WTC11 (cell line): ENCODE results near the gene TUB. TPM values are rescaled to one million over a fixed set of nuclear protein-coding genes. Genes with fewer than 3 reads are reported as not detected.

Experiments used
- ATAC-seq: fragments of 200-7000 bp; cut with Tn5 transposase; 2 replicates; pipeline ENCODE4 v1.10.0; 2021; ENCODE audit warnings: mild to moderate bottlenecking, moderate library complexity
- CTCF ChIA-PET: fragments of 300-600 bp; sonication (Branson Sonifier 250); formaldehyde crosslinking; loops from one replicate; lab custom pipeline; 2021; ENCODE audit warnings: antibody characterized with exemption; lab: Charles Lee
- POLR2A ChIA-PET: fragments of 350-600 bp; sonication (Branson Sonifier 250); formaldehyde crosslinking; loops from one replicate; lab custom pipeline; 2021; ENCODE audit warnings: antibody characterized with exemption; lab: Charles Lee
- DNase-seq: peaks from one replicate; pipeline ENCODE4 v3.0.0; 2021; ENCODE audit warnings: low spot score
- H3K27ac Mint-ChIP-seq: 2 replicates; pipeline ENCODE4 v1.8.0; 2021; ENCODE audit warnings: mixed read lengths
- H3K27me3 Mint-ChIP-seq: 2 replicates; pipeline ENCODE4 v1.8.0; 2021; ENCODE audit warnings: low read depth, mild to moderate bottlenecking, moderate library complexity, mixed read lengths
- H3K36me3 Mint-ChIP-seq: 2 replicates; pipeline ENCODE4 v1.8.0; 2021; ENCODE audit warnings: mixed read lengths
- H3K4me1 Mint-ChIP-seq: 2 replicates; pipeline ENCODE4 v1.8.0; 2022; ENCODE audit warnings: mixed read lengths
- H3K4me3 Mint-ChIP-seq: 2 replicates; pipeline ENCODE4 v1.8.0; 2021; ENCODE audit warnings: mild to moderate bottlenecking, moderate library complexity, mixed read lengths
- H3K9me3 Mint-ChIP-seq: 2 replicates; pipeline ENCODE4 v1.8.0; 2021; ENCODE audit warnings: mixed read lengths
- AR ChIP-seq: fragments of 250-450 bp; sonication (Bioruptor Pico); IDR thresholded peaks from 2 replicates; pipeline ENCODE4 v1.9.0; 2021; ENCODE audit warnings: mild to moderate bottlenecking
- ARID4B ChIP-seq: sonication (generic); formaldehyde crosslinking; IDR thresholded peaks from 2 replicates; pipeline ENCODE4 v1.8.0; 2023; ENCODE audit warnings: missing genetic modification reagents, mild to moderate bottlenecking, borderline replicate concordance
- CTCF ChIP-seq: fragments of 200-600 bp; IDR thresholded peaks from 2 replicates; pipeline ENCODE4 v1.8.0; 2022; ENCODE audit warnings: antibody characterized with exemption
- ELF4 ChIP-seq: sonication (generic); formaldehyde crosslinking; IDR thresholded peaks from 2 replicates; pipeline ENCODE4 v1.8.1; 2022; ENCODE audit warnings: low read depth, mild to moderate bottlenecking, moderate library complexity, missing genetic modification reagents
- FOXK1 ChIP-seq: sonication (generic); formaldehyde crosslinking; IDR thresholded peaks from 2 replicates; pipeline ENCODE4 v1.8.0; 2022; ENCODE audit warnings: mild to moderate bottlenecking, moderate library complexity, missing genetic modification reagents
- FOXP1 ChIP-seq: sonication (generic); formaldehyde crosslinking; IDR thresholded peaks from 2 replicates; pipeline ENCODE4 v1.8.0; 2022; ENCODE audit warnings: missing genetic modification reagents, mild to moderate bottlenecking, moderate library complexity, borderline replicate concordance
- NFE2L1 ChIP-seq: sonication (generic); formaldehyde crosslinking; IDR thresholded peaks from 2 replicates; pipeline ENCODE4 v1.8.1; 2023; ENCODE audit warnings: missing genetic modification reagents
- PRRX2 ChIP-seq: fragments of 250-450 bp; sonication (Bioruptor Pico); IDR thresholded peaks from 2 replicates; pipeline ENCODE4 v1.8.0; 2021; ENCODE audit warnings: mild to moderate bottlenecking
- SOX15 ChIP-seq: fragments of 250-450 bp; sonication (Bioruptor Pico); IDR thresholded peaks from 2 replicates; pipeline ENCODE4 v1.9.0; 2021; ENCODE audit warnings: mild to moderate bottlenecking
- TCF7 ChIP-seq: sonication (generic); formaldehyde crosslinking; IDR thresholded peaks from 2 replicates; pipeline ENCODE4 v1.8.0; 2022; ENCODE audit warnings: mild to moderate bottlenecking, low read depth, missing genetic modification reagents, moderate library complexity
- TEAD1 ChIP-seq: sonication (generic); formaldehyde crosslinking; IDR thresholded peaks from 2 replicates; pipeline ENCODE4 v1.8.0; 2022; ENCODE audit warnings: mild to moderate bottlenecking, missing genetic modification reagents
- TEAD4 ChIP-seq: sonication (generic); formaldehyde crosslinking; IDR thresholded peaks from 2 replicates; pipeline ENCODE4 v1.8.0; 2022; ENCODE audit warnings: mild to moderate bottlenecking, missing genetic modification reagents
- TP53 ChIP-seq: sonication (generic); formaldehyde crosslinking; IDR thresholded peaks from 2 replicates; pipeline ENCODE4 v1.8.1; 2023; ENCODE audit warnings: mild to moderate bottlenecking, missing genetic modification reagents
- ZNF416 ChIP-seq: fragments of 250-450 bp; sonication (Bioruptor Pico); IDR thresholded peaks from 2 replicates; pipeline ENCODE4 v1.9.0; 2021; ENCODE audit warnings: mild to moderate bottlenecking, inconsistent platforms
- ZSCAN18 ChIP-seq: fragments of 250-450 bp; sonication (Bioruptor Pico); IDR thresholded peaks from 2 replicates; pipeline ENCODE4 v2.1.2; 2022; ENCODE audit warnings: mild to moderate bottlenecking, moderate library complexity
- total RNA-seq: library from RNA; stranded (reverse); gene quantifications from 3 replicates; pipeline ENCODE4 v1.2.3, GENCODE V29; 2021

TUB gene
- total RNA-seq, 1 experiment from 2014 or later = 32.1 TPM

- Mint-ChIP-seq H3K4me1 (peaks cover 15% of the 10 kb centered on the region), H3K27me3 (peaks cover 10% of the 10 kb centered on the region), H3K9me3 (no peaks in the 10 kb centered on the region), H3K27ac (no peak overlapping the region), H3K4me3 (peak overlapping the region; percentile 51), H3K36me3 (no peaks in the 10 kb centered on the region)
- ATAC-seq (peak; percentile 92), DNase-seq (peak; percentile 78)
- ChIA-PET CTCF (interaction anchor here (0.6 to 14.5 kb wide), 37 partner anchors 9 to 462 kb away, joined by 3 to 278 read pairs (median 6); no protein-coding TSS in a partner anchor), POLR2A (interaction anchor here (0.6 kb wide), 1 partner anchor 66 kb away, joined by 5 read pairs; no protein-coding TSS in a partner anchor)
- TF ChIP-seq CTCF = peak; percentile 29; the same call in 1 of the 2 replicates
- no peak for TF ChIP-seq FOXK1 (CRISPR knock-in tag)
- TF ChIP-seq NFE2L1 (CRISPR knock-in tag) = no peak
These were observed 47.5 kb upstream of the TUB start for GRCh38 chr11:8033305-8034105.

- ChIA-PET POLR2A (no interaction called here), CTCF (interaction anchor here (1.0 to 14.5 kb wide), 20 partner anchors 10 to 463 kb away, joined by 3 to 278 read pairs (median 10); no protein-coding TSS in a partner anchor)
- Mint-ChIP-seq H3K27ac (no peak overlapping the region), H3K27me3 (peaks cover 10% of the 10 kb centered on the region), H3K4me3 (no peak overlapping the region), H3K36me3 (no peaks in the 10 kb centered on the region), H3K4me1 (peaks cover 15% of the 10 kb centered on the region), H3K9me3 (no peaks in the 10 kb centered on the region)
- DNase-seq = no peak
- TF ChIP-seq ZNF416 (CRISPR knock-in tag) (no peak), TEAD4 (CRISPR knock-in tag) (no peak), FOXP1 (no peak), ELF4 (no peak), ZSCAN18 (no peak), TP53 (CRISPR knock-in tag) (no peak), TCF7 (CRISPR knock-in tag) (no peak)
- no peak for ATAC-seq
These were observed 46.9 kb upstream of the TUB start for GRCh38 chr11:8034106-8034585.

- peaks cover 10% of the 10 kb centered on the region for H3K27me3 Mint-ChIP-seq
- H3K4me3 Mint-ChIP-seq = no peak overlapping the region
- ChIA-PET POLR2A (no interaction called here), CTCF (interaction anchor here (1.1 to 14.5 kb wide), 11 partner anchors 9 to 65 kb away, joined by 3 to 278 read pairs (median 25); no protein-coding TSS in a partner anchor)
- no peaks in the 10 kb centered on the region for H3K9me3 Mint-ChIP-seq
- ATAC-seq (no peak), DNase-seq (no peak)
- H3K36me3 Mint-ChIP-seq = no peaks in the 10 kb centered on the region
- H3K27ac Mint-ChIP-seq = no peak overlapping the region
- peaks cover 15% of the 10 kb centered on the region for H3K4me1 Mint-ChIP-seq
- TF ChIP-seq ARID4B (no peak), SOX15 (no peak), ZNF416 (CRISPR knock-in tag) (no peak), TEAD1 (CRISPR knock-in tag) (no peak), AR (CRISPR knock-in tag) (no peak), FOXK1 (CRISPR knock-in tag) (no peak), PRRX2 (CRISPR knock-in tag) (no peak), CTCF (no peak)
These were observed 46.3 kb upstream of the TUB start for GRCh38 chr11:8034604-8035190.
